Caco-2 (cell line): Measurements from ENCODE around the gene PKD1L1. TPM values are rescaled to one million over a fixed set of nuclear protein-coding genes. Genes with fewer than 3 reads are reported as not detected.

ENCODE experiments used
- BruUV-seq: library from RNA; stranded (reverse); fragments of 400-500 nt; replicated peaks from 2 replicates; lab custom pipeline; 2021; lab: Mats Ljungman, UMichigan
- CTCF ChIA-PET: fragments of 300-600 bp; sonication (Branson Sonifier 250); formaldehyde crosslinking; loops from one replicate; lab custom pipeline; 2022; ENCODE audit warnings: antibody characterized with exemption; lab: Charles Lee
- POLR2A ChIA-PET: fragments of 300-600 bp; sonication (Branson Sonifier 250); formaldehyde crosslinking; loops from one replicate; lab custom pipeline; 2022; ENCODE audit warnings: antibody characterized with exemption; lab: Charles Lee
- DNase-seq, 2 experiments: peaks; one replicate each; pipeline versions ENCODE4 v3.0.0 to v3.0.0-alpha.2; 2020 to 2022
- H3K27me3 ChIP-seq: replicated peaks from 2 replicates; pipeline ENCODE4 v1.6.0; 2011; ENCODE audit warnings: low read length; ENCODE audit not compliant: control insufficient read depth, insufficient read depth
- H3K36me3 ChIP-seq: 2 replicates; pipeline ENCODE4 v1.5.1; 2011; ENCODE audit warnings: low read length; ENCODE audit not compliant: control insufficient read depth, insufficient read depth
- H3K4me1 ChIP-seq: fragments of 250-450 bp; sonication (Bioruptor Pico); 2 replicates; pipeline ENCODE4 v1.5.1; 2020; ENCODE audit warnings: mild to moderate bottlenecking
- H3K4me3 ChIP-seq: 2 replicates; pipeline ENCODE4 v1.5.1; 2011; ENCODE audit warnings: low read depth, mild to moderate bottlenecking, control low read depth, low read length
- H3K9me3 ChIP-seq: fragments of 250-450 bp; sonication (Bioruptor Pico); 2 replicates; pipeline ENCODE4 v1.5.1; 2020; ENCODE audit warnings: mild to moderate bottlenecking, moderate library complexity
- H3K27ac Mint-ChIP-seq: one replicate; pipeline ENCODE4 v1.8.0; 2022; ENCODE audit warnings: mixed read lengths; ENCODE audit not compliant: unreplicated experiment
- H3K27me3 Mint-ChIP-seq: one replicate; pipeline ENCODE4 v1.8.0; 2022; ENCODE audit warnings: mixed read lengths; ENCODE audit not compliant: insufficient read depth, unreplicated experiment
- H3K36me3 Mint-ChIP-seq: one replicate; pipeline ENCODE4 v1.8.0; 2022; ENCODE audit warnings: mild to moderate bottlenecking, mixed read lengths; ENCODE audit not compliant: insufficient read depth, unreplicated experiment
- H3K4me1 Mint-ChIP-seq: one replicate; pipeline ENCODE4 v1.8.0; 2022; ENCODE audit warnings: low read depth, mixed read lengths; ENCODE audit not compliant: unreplicated experiment
- H3K4me3 Mint-ChIP-seq: one replicate; pipeline ENCODE4 v1.8.0; 2022; ENCODE audit warnings: mild to moderate bottlenecking, moderate library complexity, mixed read lengths; ENCODE audit not compliant: unreplicated experiment
- H3K9me3 Mint-ChIP-seq: one replicate; pipeline ENCODE4 v1.8.0; 2022; ENCODE audit warnings: mixed read lengths; ENCODE audit not compliant: unreplicated experiment
- intact Hi-C: fragments of 100-400 bp; cut with micrococcal nuclease; formaldehyde crosslinking; loops from one replicate; pipeline ENCODE4 v1.10.0; 2022; ENCODE audit not compliant: unreplicated experiment
- total RNA-seq: library from RNA; stranded (reverse); gene quantifications from 2 replicates; pipeline ENCODE4 v1.2.3, GENCODE V29; 2022
- TF ChIP-seq, protein P1 (sequence below), 2 experiments: fragments of 200-600 bp in 1 of 2; IDR thresholded peaks; 1 replicate in 1 of 2; 2 replicates in 1 of 2; pipeline versions ENCODE4 v1.5.1 to v1.8.0; 2011 to 2022; ENCODE audit warnings: antibody characterized with exemption in 1 of 2, control low read depth in 1 of 2, inconsistent platforms in 1 of 2, low read depth in 1 of 2, low read length in 1 of 2, mild to moderate bottlenecking in 1 of 2, moderate library complexity in 1 of 2; ENCODE audit not compliant: insufficient read depth in 1 of 2, severe bottlenecking in 1 of 2, unreplicated experiment in 1 of 2

Gene PKD1L1
- total RNA-seq, 1 experiment from 2014 or later = 0.25 TPM

DNA sequence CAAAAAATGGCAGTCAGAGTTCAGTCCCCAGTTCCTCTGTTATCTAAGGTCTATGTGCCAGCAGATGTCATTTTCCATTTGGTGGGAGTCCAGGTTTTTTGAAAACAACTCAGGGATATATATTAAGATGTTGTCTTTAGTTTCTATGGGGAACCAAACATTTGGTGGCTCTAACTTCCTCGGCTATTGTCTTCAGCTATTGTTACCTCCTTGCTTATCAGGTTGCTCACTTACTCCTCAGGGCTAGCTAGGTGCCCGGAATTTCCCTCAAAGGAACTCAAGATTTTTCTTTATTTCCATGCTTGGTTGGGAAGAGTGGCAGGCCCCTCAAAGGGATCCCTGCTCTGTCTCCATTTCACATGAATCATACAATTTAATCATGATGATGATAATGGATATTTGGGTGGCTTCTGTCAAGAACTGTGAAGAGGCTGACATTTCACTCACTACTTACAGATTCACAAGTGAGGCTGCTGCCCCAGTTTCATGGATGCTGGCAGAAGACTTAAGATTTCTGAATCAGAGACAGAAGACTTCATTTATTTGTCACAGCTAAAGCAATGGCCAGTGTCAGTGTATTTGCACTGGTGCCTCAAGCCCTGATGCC, 182.8 kb downstream of the PKD1L1 start:
- Mint-ChIP-seq H3K36me3 (peaks cover 15% of the 10 kb centered on the region), H3K9me3 (peaks cover 14% of the 10 kb centered on the region), H3K27me3 (no peaks in the 10 kb centered on the region), H3K4me1 (peaks cover 30% of the 10 kb centered on the region), H3K4me3 (no peak overlapping the region), H3K27ac (peak overlapping the region; percentile 98)
- intact Hi-C loops = no loop called here
- Histone ChIP-seq H3K9me3 (no peaks in the 10 kb centered on the region; the same call in 1 of the 2 replicates), H3K4me3 (no peak overlapping the region), H3K27me3 (no peaks in the 10 kb centered on the region), H3K36me3 (no peaks in the 10 kb centered on the region), H3K4me1 (peaks cover 44% of the 10 kb centered on the region)
- no peak for DNase-seq
- ChIA-PET CTCF (no interaction called here), POLR2A (no interaction called here)
- BruUV-seq = no TSS peak
- TF ChIP-seq, protein P1, sequence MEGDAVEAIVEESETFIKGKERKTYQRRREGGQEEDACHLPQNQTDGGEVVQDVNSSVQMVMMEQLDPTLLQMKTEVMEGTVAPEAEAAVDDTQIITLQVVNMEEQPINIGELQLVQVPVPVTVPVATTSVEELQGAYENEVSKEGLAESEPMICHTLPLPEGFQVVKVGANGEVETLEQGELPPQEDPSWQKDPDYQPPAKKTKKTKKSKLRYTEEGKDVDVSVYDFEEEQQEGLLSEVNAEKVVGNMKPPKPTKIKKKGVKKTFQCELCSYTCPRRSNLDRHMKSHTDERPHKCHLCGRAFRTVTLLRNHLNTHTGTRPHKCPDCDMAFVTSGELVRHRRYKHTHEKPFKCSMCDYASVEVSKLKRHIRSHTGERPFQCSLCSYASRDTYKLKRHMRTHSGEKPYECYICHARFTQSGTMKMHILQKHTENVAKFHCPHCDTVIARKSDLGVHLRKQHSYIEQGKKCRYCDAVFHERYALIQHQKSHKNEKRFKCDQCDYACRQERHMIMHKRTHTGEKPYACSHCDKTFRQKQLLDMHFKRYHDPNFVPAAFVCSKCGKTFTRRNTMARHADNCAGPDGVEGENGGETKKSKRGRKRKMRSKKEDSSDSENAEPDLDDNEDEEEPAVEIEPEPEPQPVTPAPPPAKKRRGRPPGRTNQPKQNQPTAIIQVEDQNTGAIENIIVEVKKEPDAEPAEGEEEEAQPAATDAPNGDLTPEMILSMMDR (IDR thresholded peaks at IDR 0.05; ENCODE audit: insufficient read depth in 1 of 2, low read depth in 1 of 2, low read length in 1 of 2, severe bottlenecking in 1 of 2, unreplicated experiment in 1 of 2) = no peak

DNA sequence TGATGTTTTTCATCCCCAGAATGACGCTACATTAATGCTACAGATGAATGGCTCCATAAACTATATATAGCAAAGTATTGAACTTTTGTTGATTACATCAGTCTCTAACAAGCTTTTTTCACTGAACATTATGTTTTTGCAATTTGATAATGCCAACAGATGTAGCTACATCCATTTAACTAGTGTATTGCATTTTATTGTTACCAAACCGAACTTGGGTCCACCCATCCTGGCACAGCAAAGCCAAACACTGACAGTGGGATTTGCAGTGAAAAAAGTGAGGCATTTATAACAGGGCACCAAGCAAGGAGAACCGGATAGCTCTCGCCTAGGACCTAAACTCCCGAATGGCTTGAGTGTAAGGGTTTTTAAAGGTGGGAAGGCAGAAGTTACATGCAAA, 183.5 kb downstream of the PKD1L1 start:
- peaks cover 30% of the 10 kb centered on the region for H3K4me1 Mint-ChIP-seq
- Histone ChIP-seq H3K9me3 (no peaks in the 10 kb centered on the region; the same call in 1 of the 2 replicates), H3K27me3 (no peaks in the 10 kb centered on the region), H3K4me3 (no peak overlapping the region), H3K4me1 (peaks cover 44% of the 10 kb centered on the region), H3K36me3 (no peaks in the 10 kb centered on the region)
- ChIA-PET CTCF (no interaction called here), POLR2A (no interaction called here)
- intact Hi-C loops = loop anchor here (5.0 kb wide), 1 partner anchor 292 kb away; no protein-coding TSS in a partner anchor
- peak overlapping the region; percentile 98 for H3K27ac Mint-ChIP-seq
- DNase-seq = no peak
- H3K4me3 Mint-ChIP-seq = no peak overlapping the region
- no TSS peak for BruUV-seq
- TF ChIP-seq, protein P1 (IDR thresholded peaks at IDR 0.05; ENCODE audit: insufficient read depth in 1 of 2, low read depth in 1 of 2, low read length in 1 of 2, severe bottlenecking in 1 of 2, unreplicated experiment in 1 of 2) = no peak
- H3K9me3 Mint-ChIP-seq = peaks cover 14% of the 10 kb centered on the region
- H3K27me3 Mint-ChIP-seq = no peaks in the 10 kb centered on the region
- H3K36me3 Mint-ChIP-seq = peaks cover 15% of the 10 kb centered on the region

GRCh38 chr7:47763063-47763974, 184.9 kb downstream of the PKD1L1 start:
- Mint-ChIP-seq H3K4me1 (peaks cover 34% of the 10 kb centered on the region), H3K27me3 (no peaks in the 10 kb centered on the region), H3K36me3 (peaks cover 15% of the 10 kb centered on the region), H3K9me3 (peaks cover 1% of the 10 kb centered on the region), H3K4me3 (peak overlapping the region; percentile 70), H3K27ac (peak overlapping the region; percentile 98)
- DNase-seq = peak; percentile 92 to 96
- ChIA-PET POLR2A (interaction anchor here (0.6 to 1.5 kb wide), 11 partner anchors 13 to 187 kb away, joined by 3 to 8 read pairs (median 4); no protein-coding TSS in a partner anchor), CTCF (interaction anchor here (0.7 to 1.3 kb wide), 7 partner anchors 13 to 327 kb away, joined by 3 to 8 read pairs (median 4); no protein-coding TSS in a partner anchor)
- intact Hi-C loops = loop anchor here (1.0 to 5.0 kb wide), 13 partner anchors 15 to 291 kb away; no protein-coding TSS in a partner anchor
- no peaks in the 10 kb centered on the region for H3K36me3 ChIP-seq
- no peak overlapping the region for H3K4me3 ChIP-seq
- peaks cover 44% of the 10 kb centered on the region for H3K4me1 ChIP-seq
- TSS peak; percentile 91 for BruUV-seq
- TF ChIP-seq, protein P1 (IDR thresholded peaks at IDR 0.05; ENCODE audit: insufficient read depth in 1 of 2, low read depth in 1 of 2, low read length in 1 of 2, severe bottlenecking in 1 of 2, unreplicated experiment in 1 of 2) = no peak
- H3K27me3 ChIP-seq = no peaks in the 10 kb centered on the region
- H3K9me3 ChIP-seq = no peaks in the 10 kb centered on the region
